ENCODE data around the gene GABRG2.

GABRG2 gene

GRCh38 chr5:162187371-162187770, 119.8 kb downstream of the GABRG2 start:
- TF ChIP-seq CTCF (IDR thresholded peaks at IDR 0.05; ENCODE audit: insufficient read depth, low read length, poor library complexity, severe bottlenecking): no peak
- Histone ChIP-seq H3K36me3 (ENCODE audit: control insufficient read depth, insufficient read depth, low read length) (no peaks in the 10 kb centered on the region), H3K27me3 (replicated peaks; ENCODE audit: control insufficient read depth, insufficient read depth, low read length) (no peaks in the 10 kb centered on the region), H3K4me3 (replicated peaks; ENCODE audit: low read depth, low read length) (no peak overlapping the region)
- no peak for DNase-seq (ENCODE audit: extremely low read depth, insufficient read length)

- Histone ChIP-seq H3K27me3 (replicated peaks; ENCODE audit: control insufficient read depth, insufficient read depth, low read length) (no peaks in the 10 kb centered on the region), H3K36me3 (ENCODE audit: control insufficient read depth, insufficient read depth, low read length) (no peaks in the 10 kb centered on the region), H3K4me3 (replicated peaks; ENCODE audit: low read depth, low read length) (no peak overlapping the region)
- TF ChIP-seq CTCF (IDR thresholded peaks at IDR 0.05; ENCODE audit: insufficient read depth, low read length, poor library complexity, severe bottlenecking): no peak
- DNase-seq (ENCODE audit: extremely low read depth, insufficient read length): no peak
Measured at GRCh38 chr5:162189719-162190118, 122.1 kb downstream of the GABRG2 start.

GRCh38 chr5:162193012-162193411, 125.4 kb downstream of the GABRG2 start:
- DNase-seq (ENCODE audit: extremely low read depth, insufficient read length): no peak
- H3K36me3 ChIP-seq (ENCODE audit: control insufficient read depth, insufficient read depth, low read length): no peaks in the 10 kb centered on the region
- no peaks in the 10 kb centered on the region for H3K27me3 ChIP-seq (replicated peaks; ENCODE audit: control insufficient read depth, insufficient read depth, low read length)
- no peak overlapping the region for H3K4me3 ChIP-seq (replicated peaks; ENCODE audit: low read depth, low read length)
- TF ChIP-seq CTCF (IDR thresholded peaks at IDR 0.05; ENCODE audit: insufficient read depth, low read length, poor library complexity, severe bottlenecking): no peak

GRCh38 chr5:162196351-162196750, 128.8 kb downstream of the GABRG2 start:
- TF ChIP-seq CTCF (IDR thresholded peaks at IDR 0.05; ENCODE audit: insufficient read depth, low read length, poor library complexity, severe bottlenecking): no peak
- no peaks in the 10 kb centered on the region for H3K36me3 ChIP-seq (ENCODE audit: control insufficient read depth, insufficient read depth, low read length)
- H3K4me3 ChIP-seq (replicated peaks; ENCODE audit: low read depth, low read length): no peak overlapping the region
- no peaks in the 10 kb centered on the region for H3K27me3 ChIP-seq (replicated peaks; ENCODE audit: control insufficient read depth, insufficient read depth, low read length)
- DNase-seq (ENCODE audit: extremely low read depth, insufficient read length): no peak

GRCh38 chr5:162202285-162202880, 134.8 kb downstream of the GABRG2 start:
- H3K36me3 ChIP-seq (ENCODE audit: control insufficient read depth, insufficient read depth, low read length): no peaks in the 10 kb centered on the region

More at GRCh38 chr5:162202285-162202880, 134.8 kb downstream of the GABRG2 start:
- no peak overlapping the region for H3K4me3 ChIP-seq (replicated peaks; ENCODE audit: low read depth, low read length)
- H3K27me3 ChIP-seq (replicated peaks; ENCODE audit: control insufficient read depth, insufficient read depth, low read length): no peaks in the 10 kb centered on the region
- no peak for DNase-seq (ENCODE audit: extremely low read depth, insufficient read length)
- TF ChIP-seq CTCF (IDR thresholded peaks at IDR 0.05; ENCODE audit: insufficient read depth, low read length, poor library complexity, severe bottlenecking): no peak

All from GM06990 (cell line).